Measurements from ENCODE around the gene KAZN. TPM values are rescaled to one million over a fixed set of nuclear protein-coding genes. Genes with fewer than 3 reads are reported as not detected.

Gene KAZN
- polyA plus RNA-seq, 1 donor (not counting 4 experiments of a cell fraction or from before 2014, with no cell fraction given), result 5.9 TPM

GRCh38 chr1:14659913-14660312 lies 61.4 kb downstream of the KAZN start:
- dilution Hi-C loops (cut with MboI; ENCODE audit: extremely low pct_ligation_motif_present, low sequenced_read_pairs), result no loop called here
- Histone ChIP-seq H3K27ac (ENCODE audit: control insufficient read depth, insufficient read depth, low read length) (no peak overlapping the region), H3K9ac (ENCODE audit: control insufficient read depth, extremely low read depth, insufficient read depth, low read length) (no peak overlapping the region), H3K9me1 (ENCODE audit: control insufficient read depth, extremely low read depth, insufficient read depth, low read length) (no peaks in the 10 kb centered on the region), H3K4me1 (ENCODE audit: control insufficient read depth, extremely low read depth, insufficient read depth, low read length) (no peaks in the 10 kb centered on the region), H3K79me2 (ENCODE audit: control insufficient read depth, insufficient read depth, low read length) (no peaks in the 10 kb centered on the region), H3K4me2 (ENCODE audit: control insufficient read depth, extremely low read depth, insufficient read depth, low read depth, low read length) (no peak overlapping the region), H3K27me3 (ENCODE audit: control insufficient read depth, extremely low read depth, insufficient read depth, low read length) (no peaks in the 10 kb centered on the region), H3K9me3 (ENCODE audit: control insufficient read depth, low read depth, low read length) (no peaks in the 10 kb centered on the region), H2AFZ (ENCODE audit: control insufficient read depth, low read length) (no peak overlapping the region), H3K4me3 (ENCODE audit: control insufficient read depth in 2 of 3, extremely low read depth in 1 of 3, insufficient read depth in 2 of 3, low read depth in 1 of 3, low read length in 3 of 3) (no peak overlapping the region), H4K20me1 (ENCODE audit: control insufficient read depth, extremely low read depth, insufficient read depth, low read length) (no peaks in the 10 kb centered on the region), H3K36me3 (ENCODE audit: control insufficient read depth in 2 of 2, extremely low read depth in 1 of 2, insufficient read depth in 2 of 2, low read length in 2 of 2) (no peaks in the 10 kb centered on the region)
- TF ChIP-seq EZH2 (IDR thresholded peaks at IDR 0.05; ENCODE audit: low read length), result no peak
- TF ChIP-seq CTCF (optimal IDR thresholded peaks at IDR 0.05 in 1 of 3, IDR thresholded peaks at IDR 0.05 in 1 of 3, conservative IDR thresholded peaks at IDR 0.05 in 1 of 3; ENCODE audit: extremely low read depth in 1 of 3, insufficient read depth in 2 of 3, low read length in 3 of 3), result no peak
- no peak for DNase-seq (ENCODE audit: low read depth, low spot score)
- FAIRE-seq, result no peak

GRCh38 chr1:14660801-14661200 lies 62.3 kb downstream of the KAZN start:
- Histone ChIP-seq H3K4me1 (ENCODE audit: control insufficient read depth, extremely low read depth, insufficient read depth, low read length) (peaks cover under 1% of the 10 kb centered on the region), H3K27me3 (ENCODE audit: control insufficient read depth, extremely low read depth, insufficient read depth, low read length) (no peaks in the 10 kb centered on the region), H3K27ac (ENCODE audit: control insufficient read depth, insufficient read depth, low read length) (no peak overlapping the region), H4K20me1 (ENCODE audit: control insufficient read depth, extremely low read depth, insufficient read depth, low read length) (no peaks in the 10 kb centered on the region), H3K9me1 (ENCODE audit: control insufficient read depth, extremely low read depth, insufficient read depth, low read length) (no peaks in the 10 kb centered on the region), H3K4me2 (ENCODE audit: control insufficient read depth, extremely low read depth, insufficient read depth, low read depth, low read length) (no peak overlapping the region), H3K79me2 (ENCODE audit: control insufficient read depth, insufficient read depth, low read length) (no peaks in the 10 kb centered on the region), H2AFZ (ENCODE audit: control insufficient read depth, low read length) (no peak overlapping the region), H3K9me3 (ENCODE audit: control insufficient read depth, low read depth, low read length) (no peaks in the 10 kb centered on the region), H3K36me3 (ENCODE audit: control insufficient read depth in 2 of 2, extremely low read depth in 1 of 2, insufficient read depth in 2 of 2, low read length in 2 of 2) (no peaks in the 10 kb centered on the region), H3K9ac (ENCODE audit: control insufficient read depth, extremely low read depth, insufficient read depth, low read length) (no peak overlapping the region), H3K4me3 (ENCODE audit: control insufficient read depth in 2 of 3, extremely low read depth in 1 of 3, insufficient read depth in 2 of 3, low read depth in 1 of 3, low read length in 3 of 3) (no peak overlapping the region)
- DNase-seq (ENCODE audit: low read depth, low spot score) (no peak), FAIRE-seq (no peak)
- TF ChIP-seq EZH2 (IDR thresholded peaks at IDR 0.05; ENCODE audit: low read length) (no peak), CTCF (optimal IDR thresholded peaks at IDR 0.05 in 1 of 3, IDR thresholded peaks at IDR 0.05 in 1 of 3, conservative IDR thresholded peaks at IDR 0.05 in 1 of 3; ENCODE audit: extremely low read depth in 1 of 3, insufficient read depth in 2 of 3, low read length in 3 of 3) (no peak)
- dilution Hi-C loops (cut with MboI; ENCODE audit: extremely low pct_ligation_motif_present, low sequenced_read_pairs), result no loop called here
